ENCODE data around the gene NSF. TPM values are rescaled to one million over a fixed set of nuclear protein-coding genes. Genes with fewer than 3 reads are reported as not detected.

Gene NSF
- total RNA-seq, 1 donor from 2014 or later: 57.0 TPM

DNA sequence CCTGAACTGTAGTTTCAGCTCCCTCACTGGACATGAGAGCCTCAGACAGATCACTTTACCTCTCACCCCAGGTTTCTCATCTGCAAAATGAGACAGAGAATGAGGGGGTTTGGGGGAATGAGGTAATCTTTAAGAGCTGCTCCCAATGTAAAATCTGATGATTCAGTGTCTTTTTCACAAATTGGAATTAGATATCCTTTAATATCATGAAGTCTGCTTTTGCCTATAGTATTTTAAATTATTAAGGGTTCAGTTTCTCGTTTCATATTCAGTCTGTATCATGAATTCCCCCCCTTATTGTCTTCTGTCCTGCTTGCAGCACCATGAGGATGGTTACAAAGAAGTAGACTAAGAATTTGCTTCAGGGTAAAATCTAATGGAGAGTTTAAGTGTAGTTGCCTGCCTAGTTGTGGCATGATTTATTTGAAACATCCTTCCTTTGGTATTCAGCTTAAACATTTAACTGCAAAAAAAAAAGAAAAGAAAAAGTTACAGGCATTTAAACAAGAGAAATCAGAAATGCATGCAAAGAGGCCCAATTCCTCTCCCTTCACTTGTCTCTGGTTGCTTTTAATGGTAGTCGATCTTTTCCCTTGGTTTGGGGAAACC, 150.8 kb downstream of the NSF start:
- TF ChIP-seq CTCF (IDR thresholded peaks at IDR 0.05; ENCODE audit: partially characterized antibody, unreplicated experiment): no peak
- Mint-ChIP-seq H3K27ac (ENCODE audit: unreplicated experiment) (no peak overlapping the region), H3K9me3 (ENCODE audit: unreplicated experiment) (peaks cover 3% of the 10 kb centered on the region), H3K4me3 (ENCODE audit: unreplicated experiment) (no peak overlapping the region), H3K36me3 (ENCODE audit: unreplicated experiment) (no peaks in the 10 kb centered on the region), H3K4me1 (ENCODE audit: low read depth, unreplicated experiment) (no peaks in the 10 kb centered on the region), H3K27me3 (ENCODE audit: unreplicated experiment) (no peaks in the 10 kb centered on the region)
- no peak for DNase-seq

GRCh38 chr17:46742565-46743270, 152.2 kb downstream of the NSF start:
- Mint-ChIP-seq H3K4me3 (ENCODE audit: unreplicated experiment) (no peak overlapping the region), H3K9me3 (ENCODE audit: unreplicated experiment) (peaks cover 3% of the 10 kb centered on the region), H3K36me3 (ENCODE audit: unreplicated experiment) (no peaks in the 10 kb centered on the region), H3K27me3 (ENCODE audit: unreplicated experiment) (no peaks in the 10 kb centered on the region), H3K4me1 (ENCODE audit: low read depth, unreplicated experiment) (no peaks in the 10 kb centered on the region), H3K27ac (ENCODE audit: unreplicated experiment) (no peak overlapping the region)
- TF ChIP-seq CTCF (IDR thresholded peaks at IDR 0.05; ENCODE audit: partially characterized antibody, unreplicated experiment): no peak
- DNase-seq: no peak

- Mint-ChIP-seq H3K36me3 (ENCODE audit: unreplicated experiment) (no peaks in the 10 kb centered on the region), H3K27ac (ENCODE audit: unreplicated experiment) (no peak overlapping the region), H3K9me3 (ENCODE audit: unreplicated experiment) (peaks cover 3% of the 10 kb centered on the region), H3K4me1 (ENCODE audit: low read depth, unreplicated experiment) (no peaks in the 10 kb centered on the region), H3K4me3 (ENCODE audit: unreplicated experiment) (no peak overlapping the region), H3K27me3 (ENCODE audit: unreplicated experiment) (no peaks in the 10 kb centered on the region)
- DNase-seq: no peak
- no peak for TF ChIP-seq CTCF (IDR thresholded peaks at IDR 0.05; ENCODE audit: partially characterized antibody, unreplicated experiment)
Measured at GRCh38 chr17:46744441-46744840, 154.0 kb downstream of the NSF start.

GRCh38 chr17:46745376-46745775, 154.9 kb downstream of the NSF start:
- Mint-ChIP-seq H3K36me3 (ENCODE audit: unreplicated experiment) (no peaks in the 10 kb centered on the region), H3K9me3 (ENCODE audit: unreplicated experiment) (no peaks in the 10 kb centered on the region), H3K4me1 (ENCODE audit: low read depth, unreplicated experiment) (no peaks in the 10 kb centered on the region), H3K27me3 (ENCODE audit: unreplicated experiment) (no peaks in the 10 kb centered on the region), H3K27ac (ENCODE audit: unreplicated experiment) (no peak overlapping the region), H3K4me3 (ENCODE audit: unreplicated experiment) (no peak overlapping the region)
- TF ChIP-seq CTCF (IDR thresholded peaks at IDR 0.05; ENCODE audit: partially characterized antibody, unreplicated experiment): no peak
- no peak for DNase-seq

- no peaks in the 10 kb centered on the region for H3K36me3 Mint-ChIP-seq (ENCODE audit: unreplicated experiment)
- H3K4me3 Mint-ChIP-seq (ENCODE audit: unreplicated experiment): no peak overlapping the region
- DNase-seq: no peak
- H3K9me3 Mint-ChIP-seq (ENCODE audit: unreplicated experiment): no peaks in the 10 kb centered on the region
- H3K27ac Mint-ChIP-seq (ENCODE audit: unreplicated experiment): no peak overlapping the region
- TF ChIP-seq CTCF (IDR thresholded peaks at IDR 0.05; ENCODE audit: partially characterized antibody, unreplicated experiment): no peak
- no peaks in the 10 kb centered on the region for H3K4me1 Mint-ChIP-seq (ENCODE audit: low read depth, unreplicated experiment)
- H3K27me3 Mint-ChIP-seq (ENCODE audit: unreplicated experiment): no peaks in the 10 kb centered on the region
Measured at GRCh38 chr17:46751425-46751824, 161.0 kb downstream of the NSF start.

Data from glutamatergic neuron (in vitro differentiated cells).